Cardiac muscle cell (in vitro differentiated cells and primary cell): Measurements from ENCODE around the gene TMEM132E. TPM values are rescaled to one million over a fixed set of nuclear protein-coding genes. Genes with fewer than 3 reads are reported as not detected.

ENCODE experiments used
- DNase-seq, 2 donors: peaks; one replicate each; pipeline versions ENCODE4 v3.0.0 to v3.0.0-alpha.2; 2010 to 2017; ENCODE audit warnings: low read depth in 1 of 2, low spot score in 1 of 2
- H3K27ac ChIP-seq: fragments of 200-600 bp; sonication (generic); 2 replicates; pipeline ENCODE4 v1.5.1; 2016
- H3K27me3 ChIP-seq: fragments of 200-600 bp; sonication (generic); 2 replicates; pipeline ENCODE4 v1.6.0; 2016; ENCODE audit warnings: control low read depth
- H3K36me3 ChIP-seq: fragments of 200-600 bp; sonication (generic); 2 replicates; pipeline ENCODE4 v1.5.1; 2016; ENCODE audit warnings: control low read depth
- H3K4me1 ChIP-seq: fragments of 200-600 bp; sonication (generic); 2 replicates; pipeline ENCODE4 v1.8.1; 2017; ENCODE audit warnings: low read depth, mild to moderate bottlenecking, mixed run types
- H3K4me3 ChIP-seq: fragments of 200-600 bp; sonication (generic); 2 replicates; pipeline ENCODE4 v1.5.1; 2016; ENCODE audit warnings: mild to moderate bottlenecking
- H3K9me3 ChIP-seq: fragments of 200-600 bp; sonication (generic); 2 replicates; pipeline ENCODE4 v1.5.1; 2017; ENCODE audit warnings: low read depth, mild to moderate bottlenecking, control low read depth
- polyA plus RNA-seq: library from polyadenylated mRNA; unstranded; fragments of >200 nt; fragmentation: Nextera tagmentation; extraction: Ambion mirVana; gene quantifications from 2 replicates; pipeline ENCODE4 v1.2.1, GENCODE V29; 2016
- total RNA-seq: library from RNA; depleted of rRNA; stranded (reverse); fragments of >200 nt; gene quantifications from 2 replicates; pipeline ENCODE4 v1.2.3, GENCODE V29; 2016
- TF ChIP-seq, protein P1 (sequence below): IDR thresholded peaks from 2 replicates; pipeline ENCODE4 v1.5.1; 2012; ENCODE audit warnings: low read depth, mild to moderate bottlenecking, low read length

TMEM132E gene
- total and polyA plus RNA-seq, 2 experiments from 2014 or later: 0.16 to 0.18 TPM

- no peaks in the 10 kb centered on the region for H3K4me1 ChIP-seq
- no peaks in the 10 kb centered on the region for H3K27me3 ChIP-seq
- no peaks in the 10 kb centered on the region for H3K9me3 ChIP-seq
- H3K27ac ChIP-seq: no peak overlapping the region
- H3K36me3 ChIP-seq: no peaks in the 10 kb centered on the region
- no peak overlapping the region for H3K4me3 ChIP-seq
- no peak for DNase-seq
- TF ChIP-seq, protein P1, sequence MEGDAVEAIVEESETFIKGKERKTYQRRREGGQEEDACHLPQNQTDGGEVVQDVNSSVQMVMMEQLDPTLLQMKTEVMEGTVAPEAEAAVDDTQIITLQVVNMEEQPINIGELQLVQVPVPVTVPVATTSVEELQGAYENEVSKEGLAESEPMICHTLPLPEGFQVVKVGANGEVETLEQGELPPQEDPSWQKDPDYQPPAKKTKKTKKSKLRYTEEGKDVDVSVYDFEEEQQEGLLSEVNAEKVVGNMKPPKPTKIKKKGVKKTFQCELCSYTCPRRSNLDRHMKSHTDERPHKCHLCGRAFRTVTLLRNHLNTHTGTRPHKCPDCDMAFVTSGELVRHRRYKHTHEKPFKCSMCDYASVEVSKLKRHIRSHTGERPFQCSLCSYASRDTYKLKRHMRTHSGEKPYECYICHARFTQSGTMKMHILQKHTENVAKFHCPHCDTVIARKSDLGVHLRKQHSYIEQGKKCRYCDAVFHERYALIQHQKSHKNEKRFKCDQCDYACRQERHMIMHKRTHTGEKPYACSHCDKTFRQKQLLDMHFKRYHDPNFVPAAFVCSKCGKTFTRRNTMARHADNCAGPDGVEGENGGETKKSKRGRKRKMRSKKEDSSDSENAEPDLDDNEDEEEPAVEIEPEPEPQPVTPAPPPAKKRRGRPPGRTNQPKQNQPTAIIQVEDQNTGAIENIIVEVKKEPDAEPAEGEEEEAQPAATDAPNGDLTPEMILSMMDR: no peak
Measured at GRCh38 chr17:34596920-34597319, 17.5 kb downstream of the TMEM132E start.

DNA sequence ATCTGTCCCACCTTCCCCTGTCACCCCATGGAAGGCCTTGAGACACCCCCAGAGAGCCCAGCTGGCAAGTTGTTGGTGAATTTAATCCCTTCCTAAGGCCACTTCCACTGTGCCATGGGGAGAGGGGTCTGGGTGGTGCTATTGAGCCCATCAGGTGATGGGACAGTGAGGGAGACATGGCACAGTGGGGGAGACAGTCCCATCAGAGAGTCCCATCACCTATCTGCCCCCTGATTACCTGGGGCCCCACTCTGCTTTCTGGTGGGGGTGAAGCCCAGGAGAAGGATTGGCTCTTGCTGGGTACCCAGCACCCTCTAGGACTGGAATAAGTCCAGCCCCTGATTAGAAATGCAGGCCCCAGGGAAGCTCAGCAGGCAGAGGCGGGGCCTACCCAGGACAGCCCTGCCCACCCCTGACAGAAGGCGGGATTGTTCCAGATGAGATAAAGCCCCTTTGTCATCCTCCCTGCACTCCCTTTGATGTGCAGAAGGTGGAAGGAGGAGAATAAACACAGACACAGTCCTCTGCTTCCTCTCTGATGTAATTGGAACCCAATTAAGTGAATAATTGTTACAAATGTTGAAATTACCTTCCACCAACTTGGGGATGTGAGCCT is 18.9 kb downstream of the TMEM132E start:
- DNase-seq: peak in 1 of 2 donors; percentile 44
- H3K9me3 ChIP-seq: no peaks in the 10 kb centered on the region
- no peaks in the 10 kb centered on the region for H3K4me1 ChIP-seq
- H3K27ac ChIP-seq: no peak overlapping the region
- TF ChIP-seq, protein P1: no peak
- H3K27me3 ChIP-seq: no peaks in the 10 kb centered on the region
- H3K36me3 ChIP-seq: no peaks in the 10 kb centered on the region
- no peak overlapping the region for H3K4me3 ChIP-seq

GRCh38 chr17:34601416-34601815 is 22.0 kb downstream of the TMEM132E start:
- no peak overlapping the region for H3K4me3 ChIP-seq
- H3K27ac ChIP-seq: no peak overlapping the region
- no peaks in the 10 kb centered on the region for H3K27me3 ChIP-seq
- no peaks in the 10 kb centered on the region for H3K36me3 ChIP-seq
- TF ChIP-seq, protein P1: no peak
- H3K4me1 ChIP-seq: no peaks in the 10 kb centered on the region
- no peak for DNase-seq
- no peaks in the 10 kb centered on the region for H3K9me3 ChIP-seq

DNA sequence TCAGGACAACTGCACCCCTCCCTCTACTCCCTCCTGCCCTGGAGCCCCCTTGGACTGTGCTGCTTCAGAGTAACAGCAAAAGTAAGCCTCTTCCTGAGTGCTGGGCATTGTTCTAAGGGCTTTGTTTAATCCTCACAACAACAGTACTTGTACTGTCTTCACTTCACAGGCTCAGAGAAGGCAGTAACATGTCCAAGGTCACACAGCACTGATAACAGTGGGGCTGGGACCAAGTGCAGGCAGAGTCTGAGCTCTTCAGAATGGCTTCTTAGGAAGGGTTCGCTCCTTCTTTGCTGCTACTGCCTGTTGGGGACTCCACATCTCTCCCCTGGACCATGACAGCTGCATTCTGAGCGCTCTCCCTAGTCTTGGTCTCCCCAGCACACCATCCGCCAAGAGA is 24.6 kb downstream of the TMEM132E start:
- Histone ChIP-seq H3K4me3 (no peak overlapping the region), H3K27me3 (no peaks in the 10 kb centered on the region), H3K4me1 (no peaks in the 10 kb centered on the region), H3K36me3 (no peaks in the 10 kb centered on the region), H3K27ac (no peak overlapping the region), H3K9me3 (no peaks in the 10 kb centered on the region)
- TF ChIP-seq, protein P1: no peak
- DNase-seq: no peak

GRCh38 chr17:34606763-34607162 is 27.4 kb downstream of the TMEM132E start:
- no peak for DNase-seq
- no peaks in the 10 kb centered on the region for H3K36me3 ChIP-seq
- TF ChIP-seq, protein P1: no peak
- no peaks in the 10 kb centered on the region for H3K4me1 ChIP-seq
- H3K27me3 ChIP-seq: no peaks in the 10 kb centered on the region
- H3K27ac ChIP-seq: no peak overlapping the region
- no peaks in the 10 kb centered on the region for H3K9me3 ChIP-seq
- no peak overlapping the region for H3K4me3 ChIP-seq

GRCh38 chr17:34607917-34608316 is 28.5 kb downstream of the TMEM132E start:
- H3K4me1 ChIP-seq: peaks cover 7% of the 10 kb centered on the region
- no peaks in the 10 kb centered on the region for H3K27me3 ChIP-seq
- TF ChIP-seq, protein P1: no peak
- H3K27ac ChIP-seq: no peak overlapping the region
- no peaks in the 10 kb centered on the region for H3K36me3 ChIP-seq
- H3K9me3 ChIP-seq: no peaks in the 10 kb centered on the region
- DNase-seq: no peak
- no peak overlapping the region for H3K4me3 ChIP-seq
